NCI-H1092 treated with DMSO at 0.1 percent for 48 hours (cell line): ENCODE data around the gene GPR183.
A peak's percentile ranks its signal among the peaks of the same experiment; 100 is the strongest.
"Not testable (repeated sequence)": the region's sequence is repeated elsewhere in the genome, so short reads cannot be mapped to it uniquely, and the experiment has no call there.

Experiments
- DNase-seq: peaks from one replicate; lab custom pipeline; 2025; lab: John Stamatoyannopoulos, UW

GPR183 gene

GRCh38 chr13:99269627-99270241, 37.5 kb downstream of the GPR183 start:
- peak; percentile 34 for DNase-seq

- no peak for DNase-seq
These were observed 38.4 kb downstream of the GPR183 start for GRCh38 chr13:99268822-99269221.

- no peak for DNase-seq
These were observed 39.3 kb downstream of the GPR183 start for GRCh38 chr13:99267927-99268326.

- no peak for DNase-seq
These were observed 40.4 kb downstream of the GPR183 start for GRCh38 chr13:99266827-99267226.

GRCh38 chr13:99265821-99266426, 41.3 kb downstream of the GPR183 start:
- peak; percentile 72 for DNase-seq

GRCh38 chr13:99265162-99265800, 41.9 kb downstream of the GPR183 start:
- DNase-seq = no peak

- no peak for DNase-seq
These were observed 43.1 kb downstream of the GPR183 start for GRCh38 chr13:99264051-99264450.

- no peak for DNase-seq
These were observed 43.9 kb downstream of the GPR183 start for GRCh38 chr13:99263126-99263785.

GRCh38 chr13:99261059-99261458, 46.1 kb downstream of the GPR183 start:
- DNase-seq = no peak

GRCh38 chr13:99260216-99260615, 47.0 kb downstream of the GPR183 start:
- DNase-seq = no peak

- no peak for DNase-seq
These were observed 48.3 kb downstream of the GPR183 start for GRCh38 chr13:99258946-99259345.

GRCh38 chr13:99258210-99258860, 48.9 kb downstream of the GPR183 start, which contains the start of gene GPR18:
Gene GPR18 (minus strand): TSS chr13:99258379. CDS start chr13:99255872, 2,507 bp downstream.
- no peak for DNase-seq

- DNase-seq = no peak
These were observed 49.9 kb downstream of the GPR183 start for GRCh38 chr13:99257291-99257690.

GRCh38 chr13:99256709-99257108, 50.5 kb downstream of the GPR183 start:
- no peak for DNase-seq

GRCh38 chr13:99256283-99256682, 50.9 kb downstream of the GPR183 start:
- no peak for DNase-seq

- DNase-seq = no peak
These were observed 51.9 kb downstream of the GPR183 start for GRCh38 chr13:99255271-99255670.

GRCh38 chr13:99254830-99255229, 52.4 kb downstream of the GPR183 start:
- no peak for DNase-seq

- no peak for DNase-seq
These were observed 55.3 kb downstream of the GPR183 start for GRCh38 chr13:99251921-99252320.

GRCh38 chr13:99250982-99251825, 56.0 kb downstream of the GPR183 start:
- DNase-seq = no peak

GRCh38 chr13:99249606-99250005, 57.6 kb downstream of the GPR183 start:
- not testable (repeated sequence) for DNase-seq

GRCh38 chr13:99249178-99249577, 58.0 kb downstream of the GPR183 start:
- DNase-seq = not testable (repeated sequence)
